B cell (primary cell): ENCODE data around the gene MPP7.

Source experiments
- EZH2 ChIP-seq: IDR thresholded peaks from 2 replicates; pipeline ENCODE4 v1.6.1; 2012; ENCODE audit warnings: borderline replicate concordance, low read depth, mild to moderate bottlenecking, moderate library complexity, low read length; ENCODE audit not compliant: insufficient read depth, poor library complexity, severe bottlenecking
- TF ChIP-seq, protein P1 (sequence below): fragments of 200-600 bp; IDR thresholded peaks from one replicate; pipeline ENCODE4 v1.8.0; 2022; ENCODE audit warnings: antibody characterized with exemption, mild to moderate bottlenecking

DNA sequence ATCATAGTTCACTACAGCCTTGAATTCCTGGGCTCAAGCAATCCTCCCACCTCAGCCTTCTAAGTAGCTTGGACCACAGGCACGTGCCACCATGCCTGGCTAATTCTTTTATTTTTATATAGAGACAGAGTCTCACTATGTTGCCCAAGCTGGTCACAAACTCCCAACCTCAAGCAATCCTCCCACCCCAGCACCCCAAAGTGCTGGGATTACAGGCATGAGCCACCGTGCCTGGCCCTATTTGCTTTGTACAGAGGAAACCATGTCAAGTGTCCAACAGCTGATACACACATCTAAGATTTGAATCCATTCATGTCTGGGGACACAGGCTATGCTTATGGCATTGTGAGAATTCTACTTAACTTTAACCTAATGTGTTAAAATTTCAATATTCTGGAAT lies 29.9 kb upstream of the MPP7 start:
- TF ChIP-seq, protein P1, sequence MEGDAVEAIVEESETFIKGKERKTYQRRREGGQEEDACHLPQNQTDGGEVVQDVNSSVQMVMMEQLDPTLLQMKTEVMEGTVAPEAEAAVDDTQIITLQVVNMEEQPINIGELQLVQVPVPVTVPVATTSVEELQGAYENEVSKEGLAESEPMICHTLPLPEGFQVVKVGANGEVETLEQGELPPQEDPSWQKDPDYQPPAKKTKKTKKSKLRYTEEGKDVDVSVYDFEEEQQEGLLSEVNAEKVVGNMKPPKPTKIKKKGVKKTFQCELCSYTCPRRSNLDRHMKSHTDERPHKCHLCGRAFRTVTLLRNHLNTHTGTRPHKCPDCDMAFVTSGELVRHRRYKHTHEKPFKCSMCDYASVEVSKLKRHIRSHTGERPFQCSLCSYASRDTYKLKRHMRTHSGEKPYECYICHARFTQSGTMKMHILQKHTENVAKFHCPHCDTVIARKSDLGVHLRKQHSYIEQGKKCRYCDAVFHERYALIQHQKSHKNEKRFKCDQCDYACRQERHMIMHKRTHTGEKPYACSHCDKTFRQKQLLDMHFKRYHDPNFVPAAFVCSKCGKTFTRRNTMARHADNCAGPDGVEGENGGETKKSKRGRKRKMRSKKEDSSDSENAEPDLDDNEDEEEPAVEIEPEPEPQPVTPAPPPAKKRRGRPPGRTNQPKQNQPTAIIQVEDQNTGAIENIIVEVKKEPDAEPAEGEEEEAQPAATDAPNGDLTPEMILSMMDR = no peak
- no peak for TF ChIP-seq EZH2
